ENCODE measurements around the gene CX3CL1. TPM values are rescaled to one million over a fixed set of nuclear protein-coding genes. Genes with fewer than 3 reads are reported as not detected.

CX3CL1 gene
- total and polyA plus RNA-seq, 8 donors = 8.6 to 27.8 (median 11.2) TPM

GRCh38 chr16:57401943-57402640 is 29.8 kb downstream of the CX3CL1 start:
- Histone ChIP-seq H3K36me3 (no peaks in the 10 kb centered on the region), H3K4me3 (no peak overlapping the region), H3K4me1 (no peaks in the 10 kb centered on the region), H3K27ac (no peak overlapping the region), H3K9me3 (no peaks in the 10 kb centered on the region), H3K27me3 (no peaks in the 10 kb centered on the region)
- no peak for DNase-seq
- no peak for TF ChIP-seq CTCF (IDR thresholded peaks at IDR 0.05)
- no peak for ATAC-seq
- intact Hi-C loops (cut with DNase I) = no loop called here

- no peaks in the 10 kb centered on the region for H3K9me3 ChIP-seq
- no peak within 1 kb of the TSS for H3K4me3 ChIP-seq
- no peaks in the 10 kb centered on the region for H3K4me1 ChIP-seq
- no peak for ATAC-seq
- TF ChIP-seq CTCF (IDR thresholded peaks at IDR 0.05) = no peak
- DNase-seq = no peak
- intact Hi-C loops (cut with DNase I) = no loop called here
- H3K27ac ChIP-seq = no peak within 1 kb of the TSS
- H3K27me3 ChIP-seq = no peaks in the 10 kb centered on the region
- H3K36me3 ChIP-seq = no peaks in the 10 kb centered on the region
Measured at GRCh38 chr16:57403965-57404817, 31.9 kb downstream of the CX3CL1 start, which contains the start of gene CCL17. TSS of gene CCL17 (plus strand) at chr16:57404767. CDS start at chr16:57413933, 9,166 bp downstream.

GRCh38 chr16:57405097-57405496 is 32.8 kb downstream of the CX3CL1 start:
- TF ChIP-seq CTCF (IDR thresholded peaks at IDR 0.05) = no peak
- H3K27me3 ChIP-seq = no peaks in the 10 kb centered on the region
- no peak for DNase-seq

GRCh38 chr16:57406881-57407280 is 34.6 kb downstream of the CX3CL1 start:
- no peak for ATAC-seq
- DNase-seq = no peak

More at GRCh38 chr16:57405097-57405496, 32.8 kb downstream of the CX3CL1 start:
- Histone ChIP-seq H3K4me1 (peaks cover 0 to 8% of the 10 kb centered on the region in 2 donors), H3K27ac (no peak overlapping the region), H3K9me3 (no peaks in the 10 kb centered on the region), H3K4me3 (no peak overlapping the region), H3K36me3 (no peaks in the 10 kb centered on the region)
- intact Hi-C loops (cut with DNase I) = no loop called here
- ATAC-seq = no peak

More at GRCh38 chr16:57406881-57407280, 34.6 kb downstream of the CX3CL1 start:
- H3K27ac ChIP-seq = no peak overlapping the region
- no peaks in the 10 kb centered on the region for H3K36me3 ChIP-seq
- no peak for TF ChIP-seq CTCF (IDR thresholded peaks at IDR 0.05)
- H3K4me1 ChIP-seq = peaks cover 0 to 10% of the 10 kb centered on the region in 2 donors
- H3K27me3 ChIP-seq = no peaks in the 10 kb centered on the region
- H3K4me3 ChIP-seq = no peak overlapping the region
- no peaks in the 10 kb centered on the region for H3K9me3 ChIP-seq
- intact Hi-C loops (cut with DNase I) = no loop called here
